ENCODE results near the gene POLR2F.

GRCh38 chr22:37953062-37953436, 450 bp upstream of the POLR2F start:
- TF ChIP-seq CTCF (conservative IDR thresholded peaks at IDR 0.05; ENCODE audit: low read depth, low read length) (no peak), EZH2 (IDR thresholded peaks at IDR 0.05; ENCODE audit: borderline replicate concordance, low read depth, low read length, poor library complexity, severe bottlenecking) (no peak)
